AG09319 (cell line): ENCODE data around the gene SLC32A1.

Source experiments
- DNase-seq: peaks from one replicate; pipeline ENCODE4 v3.0.0-alpha.2; 2010; ENCODE audit warnings: low read depth; ENCODE audit errors: extremely low read depth
- CTCF ChIP-seq: IDR thresholded peaks from 2 replicates; pipeline ENCODE4 v1.5.1; 2011; ENCODE audit warnings: low read depth, mild to moderate bottlenecking, inconsistent platforms, low read length, moderate library complexity

The SLC32A1 gene

GRCh38 chr20:38769376-38770295 is 45.4 kb downstream of the SLC32A1 start:
- TF ChIP-seq CTCF: no peak
- no peak for DNase-seq

- DNase-seq: no peak
- TF ChIP-seq CTCF: no peak
These were observed 46.3 kb downstream of the SLC32A1 start for GRCh38 chr20:38770546-38770945.

GRCh38 chr20:38770970-38771369 is 46.7 kb downstream of the SLC32A1 start:
- no peak for DNase-seq
- no peak for TF ChIP-seq CTCF

GRCh38 chr20:38771621-38772020 is 47.3 kb downstream of the SLC32A1 start:
- no peak for DNase-seq
- no peak for TF ChIP-seq CTCF

- no peak for DNase-seq
- TF ChIP-seq CTCF: no peak
These were observed 49.9 kb downstream of the SLC32A1 start for GRCh38 chr20:38774167-38774566.

- DNase-seq: no peak
- no peak for TF ChIP-seq CTCF
These were observed 52.1 kb downstream of the SLC32A1 start for GRCh38 chr20:38776363-38776762.
